Tibial nerve (tissue), 4 donors: ENCODE measurements around the gene TMEM86B. TPM values are rescaled to one million over a fixed set of nuclear protein-coding genes. Genes with fewer than 3 reads are reported as not detected.

Source experiments
- DNase-seq, 2 donors: peaks; one replicate each; pipeline ENCODE4 v3.0.0-alpha.2; 2019; ENCODE audit warnings: low spot score in 2 of 2
- H3K27ac ChIP-seq, 4 donors: fragments of 200-600 bp; sonication (generic) in 3 of 4; one replicate each; pipeline ENCODE4 v1.5.1; 2017 to 2019; ENCODE audit warnings: mild to moderate bottlenecking in 1 of 4
- H3K27me3 ChIP-seq, 2 donors: fragments of 200-600 bp; sonication (generic) in 1 of 2; one replicate each; pipeline versions ENCODE4 v1.5.1 to v1.6.0; 2017 to 2019
- H3K36me3 ChIP-seq, 3 donors: fragments of 200-600 bp; sonication (generic); one replicate each; pipeline ENCODE4 v1.5.1; 2018 to 2019
- H3K4me1 ChIP-seq, 4 donors: fragments of 200-600 bp; sonication (generic) in 3 of 4; one replicate each; pipeline ENCODE4 v1.5.1; 2017 to 2019
- H3K4me3 ChIP-seq, 4 donors: fragments of 200-600 bp; sonication (generic) in 3 of 4; one replicate each; pipeline ENCODE4 v1.5.1; 2017 to 2019; ENCODE audit warnings: mild to moderate bottlenecking in 1 of 4, moderate library complexity in 1 of 4
- H3K9me3 ChIP-seq, 4 donors: fragments of 200-600 bp; sonication (generic) in 3 of 4; one replicate each; pipeline ENCODE4 v1.5.1; 2017 to 2019
- CTCF ChIP-seq, 5 experiments: fragments of 200-600 bp in 3 of 5; fragments of 450-650 bp in 2 of 5; sonication (generic) in 3 of 5; IDR thresholded peaks; one replicate each; pipeline ENCODE4 v1.5.1; 2016 to 2019; ENCODE audit warnings: antibody characterized with exemption in 5 of 5, mild to moderate bottlenecking in 3 of 5, moderate library complexity in 2 of 5
- EP300 ChIP-seq, 2 donors: sonication (generic); formaldehyde crosslinking; IDR thresholded peaks; one replicate each; pipeline ENCODE4 v1.6.1; 2017; ENCODE audit warnings: antibody characterized with exemption in 2 of 2, mild to moderate bottlenecking in 1 of 2
- POLR2A ChIP-seq, 2 donors: fragments of 450-650 bp; IDR thresholded peaks; one replicate each; pipeline ENCODE4 v1.6.1; 2017; ENCODE audit warnings: antibody characterized with exemption in 2 of 2, mild to moderate bottlenecking in 2 of 2, moderate library complexity in 2 of 2
- WGBS, 2 donors: methylation state at CpG; one replicate each; pipeline ENCODE4 v1.1.5; 2018; 5-methylcytosine and 5-hydroxymethylcytosine counted together
- total RNA-seq, 4 donors: library from RNA; depleted of rRNA; stranded (reverse); fragments of >200 nt; gene quantifications; one replicate each; pipeline ENCODE4 v1.1.0, GENCODE V29; 2016

The TMEM86B gene
- total RNA-seq, 4 donors from 2014 or later: 0.44 to 8.6 (median 3.0) TPM

GRCh38 chr19:55241935-55242464, 13.4 kb upstream of the TMEM86B start:
- WGBS, 2 donors: 89 to 93% methylated on average over 3 to 15 of the region's 16 CpGs
- peaks cover 4 to 99% (median 55%) of the 10 kb centered on the region in 3 donors for H3K36me3 ChIP-seq

GRCh38 chr19:55241143-55241934, 12.8 kb upstream of the TMEM86B start:
- DNase-seq: no peak
- Histone ChIP-seq H3K9me3 (no peaks in the 10 kb centered on the region), H3K27ac (no peak overlapping the region), H3K36me3 (peaks cover 4 to 99% (median 61%) of the 10 kb centered on the region in 3 donors), H3K4me3 (no peak overlapping the region), H3K4me1 (no peaks in the 10 kb centered on the region), H3K27me3 (no peaks in the 10 kb centered on the region)
- 86 to 92% methylated on average over 21 to 35 of the region's 37 CpGs for WGBS, 2 donors
- TF ChIP-seq CTCF (IDR thresholded peaks at IDR 0.05) (no peak), POLR2A (IDR thresholded peaks at IDR 0.05) (no peak), EP300 (IDR thresholded peaks at IDR 0.05) (no peak)

More at GRCh38 chr19:55241935-55242464, 13.4 kb upstream of the TMEM86B start:
- no peak overlapping the region for H3K27ac ChIP-seq
- H3K4me1 ChIP-seq: peaks cover 0 to 3% (median 0%) of the 10 kb centered on the region in 4 donors
- H3K4me3 ChIP-seq: no peak overlapping the region
- H3K27me3 ChIP-seq: no peaks in the 10 kb centered on the region
- DNase-seq: no peak
- no peaks in the 10 kb centered on the region for H3K9me3 ChIP-seq
- TF ChIP-seq EP300 (IDR thresholded peaks at IDR 0.05) (no peak), CTCF (IDR thresholded peaks at IDR 0.05) (no peak), POLR2A (IDR thresholded peaks at IDR 0.05) (no peak)

GRCh38 chr19:55240713-55241020, 12.1 kb upstream of the TMEM86B start:
- TF ChIP-seq POLR2A (IDR thresholded peaks at IDR 0.05) (no peak), EP300 (IDR thresholded peaks at IDR 0.05) (no peak), CTCF (IDR thresholded peaks at IDR 0.05) (no peak)
- Histone ChIP-seq H3K27me3 (no peaks in the 10 kb centered on the region), H3K9me3 (no peaks in the 10 kb centered on the region), H3K36me3 (peaks cover 4 to 99% (median 60%) of the 10 kb centered on the region in 3 donors), H3K4me3 (no peak overlapping the region), H3K27ac (no peak overlapping the region), H3K4me1 (no peaks in the 10 kb centered on the region)
- no peak for DNase-seq
- 93 to 96% methylated on average over 6 of the region's 6 CpGs for WGBS, 2 donors

- Histone ChIP-seq H3K9me3 (no peaks in the 10 kb centered on the region), H3K4me1 (no peaks in the 10 kb centered on the region), H3K27ac (no peak overlapping the region), H3K27me3 (no peaks in the 10 kb centered on the region), H3K4me3 (no peak overlapping the region), H3K36me3 (peaks cover 4 to 97% (median 51%) of the 10 kb centered on the region in 3 donors)
- TF ChIP-seq POLR2A (IDR thresholded peaks at IDR 0.05): no peak
- no peak for TF ChIP-seq EP300 (IDR thresholded peaks at IDR 0.05)
- TF ChIP-seq CTCF (IDR thresholded peaks at IDR 0.05): no peak
- WGBS, 2 donors: 92% methylated on average over 11 to 12 of the region's 12 CpGs
- DNase-seq: no peak
Observed at GRCh38 chr19:55239004-55239403, 10.4 kb upstream of the TMEM86B start.

- WGBS, 2 donors: 83 to 92% methylated on average over 6 to 8 of the region's 8 CpGs
- H3K36me3 ChIP-seq: peaks cover 4 to 98% (median 51%) of the 10 kb centered on the region in 3 donors
Observed at GRCh38 chr19:55238030-55238429, 9.5 kb upstream of the TMEM86B start.

More at GRCh38 chr19:55238030-55238429, 9.5 kb upstream of the TMEM86B start:
- H3K4me1 ChIP-seq: no peaks in the 10 kb centered on the region
- TF ChIP-seq CTCF (IDR thresholded peaks at IDR 0.05) (no peak), POLR2A (IDR thresholded peaks at IDR 0.05) (no peak), EP300 (IDR thresholded peaks at IDR 0.05) (no peak)
- DNase-seq: no peak
- H3K27me3 ChIP-seq: no peaks in the 10 kb centered on the region
- no peak overlapping the region for H3K27ac ChIP-seq
- no peak overlapping the region for H3K4me3 ChIP-seq
- H3K9me3 ChIP-seq: no peaks in the 10 kb centered on the region
